Fibroblast of skin of right quadriceps (primary cell): Measurements from ENCODE around the gene SUPT3H.

ENCODE experiments used
- DNase-seq: peaks from one replicate; pipeline ENCODE4 v3.0.0-alpha.2; 2013

Gene SUPT3H

DNA sequence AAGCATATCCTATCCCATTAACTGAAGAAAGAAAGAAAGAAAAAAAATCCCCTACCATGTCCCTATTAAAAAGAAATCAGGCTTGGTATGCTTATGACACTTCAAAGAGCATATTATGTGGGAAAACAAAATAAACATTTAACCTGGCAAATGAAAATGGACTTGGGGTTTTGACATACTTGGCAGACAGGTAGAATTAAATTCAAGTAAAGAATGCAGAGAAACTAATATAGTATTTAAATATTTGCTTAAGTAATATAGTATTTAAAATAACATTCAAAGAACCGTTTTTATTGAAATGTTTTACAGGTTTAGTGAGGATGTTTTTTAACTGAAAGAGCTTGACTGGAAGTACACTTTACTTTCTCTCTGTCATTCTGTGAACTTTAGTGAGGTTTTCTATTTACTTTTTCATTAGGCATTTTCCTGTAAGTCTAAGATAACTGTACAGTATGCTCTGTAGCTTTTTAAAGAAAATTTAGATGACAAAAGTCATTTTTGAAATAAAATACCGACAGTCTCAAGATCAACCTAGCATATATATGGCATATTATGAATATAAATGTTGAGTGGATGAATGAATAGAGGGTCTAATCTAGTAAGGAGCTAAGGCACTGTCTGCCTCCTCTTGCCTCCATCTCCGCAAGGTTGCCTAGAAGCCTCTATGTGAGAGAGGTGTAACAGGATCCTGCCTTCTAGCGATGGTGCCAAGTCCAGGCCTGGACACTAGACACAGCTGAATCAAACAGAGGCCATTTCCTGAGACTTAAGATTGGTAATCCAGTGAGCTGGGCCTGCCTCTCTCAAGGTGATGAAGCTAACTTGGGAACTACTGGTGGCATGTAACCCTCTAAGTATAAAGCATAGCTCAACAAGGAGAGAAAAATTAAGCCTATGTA lies 394.0 kb downstream of the SUPT3H start:
- no peak for DNase-seq

GRCh38 chr6:44980841-44981240 lies 396.9 kb downstream of the SUPT3H start:
- DNase-seq, result no peak

DNA sequence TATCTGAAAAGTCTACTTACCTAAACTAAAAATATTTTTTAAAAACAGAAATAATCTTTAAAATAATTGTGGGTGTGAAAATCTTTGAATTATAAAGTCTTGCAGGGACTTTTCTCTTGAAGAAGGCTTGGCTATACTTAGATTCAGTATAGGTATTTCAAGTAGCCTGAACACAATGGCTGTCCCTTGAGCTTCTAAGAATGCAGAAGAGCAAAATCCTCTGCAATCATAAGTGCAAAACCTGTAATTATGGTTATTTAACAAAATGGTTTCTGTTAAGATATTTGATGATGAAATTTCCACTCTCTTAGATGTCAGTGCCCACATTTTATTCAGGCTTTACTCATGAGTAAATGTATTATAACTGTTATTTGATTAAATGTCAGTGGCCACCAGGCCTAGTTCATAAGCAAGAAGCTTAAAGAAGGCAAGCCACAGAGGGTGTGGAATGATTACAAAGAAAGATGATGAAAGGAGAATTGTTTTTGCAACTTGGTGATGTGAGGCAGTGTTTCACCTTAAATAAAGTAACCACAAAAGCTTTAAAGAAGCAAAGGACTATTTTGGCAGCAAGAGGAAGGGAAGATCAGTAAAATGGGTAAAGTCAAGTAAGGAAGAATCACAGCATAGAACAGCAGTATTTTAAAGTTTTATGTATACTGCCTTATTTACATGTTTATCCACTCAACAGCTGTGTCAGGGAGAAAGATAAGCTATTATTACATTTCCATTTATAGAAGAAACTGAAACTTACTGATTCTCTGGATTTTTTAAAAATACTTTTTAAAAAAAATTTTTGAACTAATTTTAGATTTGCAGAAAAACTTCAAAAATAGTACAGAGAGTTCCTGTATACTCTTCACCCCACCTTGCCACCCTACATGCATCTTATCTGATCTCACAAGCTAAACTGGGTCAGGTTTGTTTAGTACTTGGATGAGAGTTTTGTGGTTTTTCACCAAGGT lies 400.8 kb downstream of the SUPT3H start:
- DNase-seq, result peak; percentile 32

- no peak for DNase-seq
Observed at GRCh38 chr6:44974511-44974910, 403.2 kb downstream of the SUPT3H start.

GRCh38 chr6:44972709-44973108 lies 405.0 kb downstream of the SUPT3H start:
- DNase-seq, result no peak

DNA sequence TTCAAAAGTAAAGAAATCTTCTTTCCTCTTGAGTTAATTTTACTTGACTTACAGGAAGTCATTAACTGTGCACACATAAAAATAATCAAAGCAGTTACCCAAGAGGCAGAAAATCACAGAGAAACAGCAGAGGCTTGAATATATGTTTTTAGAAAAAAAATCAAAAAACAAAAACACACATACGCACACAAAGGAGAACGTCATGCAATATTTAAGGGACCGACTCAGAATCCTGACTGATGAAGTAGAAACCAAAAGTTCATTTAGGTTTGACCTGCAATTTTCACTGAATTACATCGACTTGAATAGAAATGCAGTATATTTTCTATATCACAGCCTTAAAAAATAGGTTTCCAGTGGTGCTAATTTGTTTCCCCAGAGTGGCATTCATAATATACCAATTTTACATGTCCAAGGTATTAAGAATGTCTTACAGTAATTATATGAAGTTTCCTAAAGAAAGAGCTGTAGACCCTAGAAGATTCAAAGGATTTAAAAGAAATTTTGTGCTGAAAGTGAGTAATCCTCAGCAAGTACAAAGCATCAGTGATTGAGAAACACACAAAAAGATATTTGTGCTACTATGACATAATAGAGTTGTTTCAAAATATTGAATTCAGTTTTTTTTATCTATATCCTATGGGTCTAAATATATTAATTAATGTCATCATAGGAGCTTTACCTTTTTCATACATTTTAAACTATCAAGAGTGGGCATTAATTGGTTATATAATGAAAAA lies 408.1 kb downstream of the SUPT3H start:
- DNase-seq, result peak; percentile 20

DNA sequence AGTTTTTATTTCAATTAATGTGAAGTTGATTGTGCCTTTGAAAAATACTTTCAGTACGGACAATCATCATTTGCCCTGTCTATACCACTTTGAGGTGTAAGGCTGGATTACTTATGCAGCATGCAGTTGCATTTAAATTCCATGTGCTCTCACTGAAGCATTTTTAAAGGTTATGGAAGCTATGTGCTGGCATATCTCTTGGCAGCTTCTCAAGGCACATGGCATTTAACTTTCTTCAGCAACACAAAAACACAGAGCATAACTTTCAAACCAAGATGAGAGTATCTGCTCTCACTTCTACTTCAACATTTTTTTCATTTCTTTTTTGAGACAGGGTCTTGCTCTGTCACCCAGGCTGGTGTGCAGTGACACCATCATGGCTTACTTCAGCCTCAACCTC lies 410.3 kb downstream of the SUPT3H start:
- DNase-seq, result peak; percentile 9

GRCh38 chr6:44966449-44967092 lies 411.2 kb downstream of the SUPT3H start:
- peak; percentile 79 for DNase-seq

GRCh38 chr6:44965708-44966107 lies 412.0 kb downstream of the SUPT3H start:
- DNase-seq, result no peak

GRCh38 chr6:44960898-44961297 lies 416.8 kb downstream of the SUPT3H start:
- peak; percentile 3 for DNase-seq

DNA sequence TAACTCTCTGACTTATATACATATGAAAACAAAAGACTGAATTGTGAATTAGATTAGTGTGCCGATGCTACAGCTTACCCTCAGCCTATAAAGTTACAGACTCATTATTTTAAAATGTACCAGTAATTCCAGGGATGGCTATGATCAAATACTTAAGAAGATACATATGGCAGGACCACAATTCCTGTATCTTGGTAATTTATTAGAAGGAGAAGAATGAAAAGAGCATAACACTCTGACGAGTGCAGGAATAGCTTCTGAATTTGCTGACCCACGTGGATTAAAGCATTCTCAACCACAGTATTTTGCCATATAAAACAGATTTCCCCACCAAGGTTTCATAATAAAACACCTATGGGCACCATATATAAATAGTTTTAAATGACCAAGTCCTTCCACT lies 418.1 kb downstream of the SUPT3H start:
- DNase-seq, result peak; percentile 10

- DNase-seq, result peak; percentile 17
Observed at GRCh38 chr6:44957156-44957555, 420.6 kb downstream of the SUPT3H start.

- DNase-seq, result peak; percentile 63
Observed at GRCh38 chr6:44956396-44956795, 421.3 kb downstream of the SUPT3H start.

DNA sequence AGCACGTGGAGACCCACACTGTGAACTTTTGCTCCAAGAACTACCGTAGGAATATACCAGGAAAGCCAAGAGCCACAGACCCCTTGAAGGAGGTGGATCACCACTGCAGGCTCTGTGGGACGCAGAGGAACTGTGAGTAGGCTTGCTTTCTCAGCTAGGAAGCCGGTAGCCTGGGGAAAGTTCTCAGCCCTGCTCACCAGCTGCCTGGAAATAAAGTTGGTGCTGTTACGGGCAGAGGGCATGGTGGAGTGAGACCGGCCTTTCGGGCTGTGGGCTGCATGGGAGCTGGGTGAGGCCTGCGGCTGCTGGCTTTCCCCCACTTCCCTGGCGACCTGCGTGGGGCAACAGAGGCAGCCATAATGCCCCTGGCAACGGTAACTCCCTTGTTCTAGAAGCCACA lies 422.6 kb downstream of the SUPT3H start:
- DNase-seq, result no peak

DNA sequence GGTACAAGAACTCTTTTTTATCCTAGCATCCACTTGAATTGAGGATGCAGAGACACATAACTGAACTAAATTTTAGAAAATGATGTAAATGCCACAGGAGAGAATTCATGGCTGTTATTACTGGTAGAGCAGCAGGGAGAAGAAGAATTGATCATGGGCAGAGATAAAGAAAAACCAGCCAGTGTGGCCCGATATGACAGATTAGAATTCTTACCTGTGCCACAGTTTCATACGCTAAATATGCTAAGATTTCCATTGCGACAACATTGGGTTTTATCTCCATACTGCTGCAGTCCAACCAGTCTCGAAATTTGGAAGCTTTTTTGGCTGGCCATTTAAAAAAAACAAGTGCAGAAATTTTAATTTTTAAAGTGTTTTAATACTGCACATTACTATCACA lies 423.5 kb downstream of the SUPT3H start:
- no peak for DNase-seq

- DNase-seq, result no peak
Observed at GRCh38 chr6:44951253-44951747, 426.4 kb downstream of the SUPT3H start.

DNA sequence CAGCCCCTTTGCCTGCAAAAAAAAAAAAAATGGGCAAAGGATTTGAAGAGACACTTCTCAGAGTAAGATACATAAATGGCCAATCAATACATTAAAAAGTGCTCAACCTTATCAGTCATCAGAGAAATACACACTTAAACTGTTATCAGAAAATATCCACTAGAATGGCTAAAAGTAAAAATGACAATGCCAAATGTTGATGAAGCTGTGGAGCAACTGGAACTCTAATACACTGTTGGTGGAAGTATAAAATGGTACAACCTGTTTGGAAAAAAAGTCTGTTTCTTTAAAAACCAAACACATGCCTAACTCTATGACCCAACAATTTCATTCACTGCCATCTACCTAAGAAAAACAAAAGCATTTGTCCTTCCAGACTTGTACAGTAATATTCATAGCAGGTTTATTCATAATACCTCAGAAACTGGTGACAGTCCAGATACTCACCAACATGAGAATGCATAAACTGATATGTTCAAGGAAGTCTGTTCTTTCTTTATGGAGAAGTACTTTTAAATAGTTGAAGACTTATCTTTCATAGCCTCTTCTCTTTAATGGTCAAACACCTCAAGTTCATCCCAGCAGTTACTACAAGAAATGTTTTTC lies 428.0 kb downstream of the SUPT3H start:
- DNase-seq, result no peak

- no peak for DNase-seq
Observed at GRCh38 chr6:44943541-44943940, 434.2 kb downstream of the SUPT3H start.

- no peak for DNase-seq
Observed at GRCh38 chr6:44942798-44943197, 434.9 kb downstream of the SUPT3H start.

DNA sequence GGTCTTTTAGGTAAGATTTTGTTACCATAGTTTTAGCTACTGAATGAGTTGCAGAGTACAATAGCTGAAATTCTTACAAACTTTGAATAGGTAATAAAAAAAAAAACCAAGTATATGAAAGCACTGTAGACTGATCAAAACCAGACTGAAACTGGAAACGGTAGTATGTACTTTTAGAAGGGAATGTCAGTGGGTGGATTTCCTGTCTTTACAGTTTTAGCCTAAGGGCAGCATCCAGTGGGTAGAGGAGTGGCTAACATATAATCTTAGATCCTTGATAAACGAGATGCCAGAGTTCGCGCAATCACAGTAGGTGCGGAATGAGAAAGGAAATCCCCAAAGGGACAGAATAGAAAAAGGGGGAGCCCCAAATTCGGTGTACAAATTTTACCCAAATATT lies 435.5 kb downstream of the SUPT3H start:
- DNase-seq, result no peak

DNA sequence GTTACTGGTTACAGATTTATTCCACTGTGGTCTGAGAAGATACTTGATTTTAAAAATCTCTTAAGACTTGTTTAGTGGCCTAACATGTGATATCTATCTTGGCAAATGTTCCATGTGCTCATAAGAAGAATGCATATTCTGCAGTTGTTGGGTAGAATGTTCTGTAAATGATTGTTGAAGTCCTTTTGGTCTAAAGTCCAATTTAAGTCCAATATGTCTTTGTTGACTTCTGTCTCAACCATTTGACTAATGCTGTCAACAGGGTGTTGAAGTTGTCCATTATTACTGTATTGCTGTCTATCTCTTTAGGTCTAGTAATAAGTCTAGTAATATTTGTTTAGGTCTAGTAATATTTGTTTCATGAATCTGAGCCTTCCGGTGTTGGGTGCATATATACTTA lies 437.4 kb downstream of the SUPT3H start:
- no peak for DNase-seq
